Stimulated activated naive CD8-positive, alpha-beta T cell treated with anti-CD3 and anti-CD28 coated beads, Interleukin-15, Interleukin-2, amounts not matched to agents 100 ng/mL and 50 ng/mL, for 24 hours (primary cell): ENCODE results near the gene NBAS.

ENCODE experiments used
- H3K27ac Mint-ChIP-seq: one replicate; pipeline ENCODE4 v1.8.0; 2021; ENCODE audit warnings: mild to moderate bottlenecking, mixed read lengths
- H3K27me3 Mint-ChIP-seq: one replicate; pipeline ENCODE4 v1.8.0; 2021; ENCODE audit warnings: mixed read lengths
- H3K36me3 Mint-ChIP-seq: one replicate; pipeline ENCODE4 v1.8.0; 2021; ENCODE audit warnings: low read depth, mixed read lengths
- H3K4me1 Mint-ChIP-seq: one replicate; pipeline ENCODE4 v1.8.0; 2021; ENCODE audit warnings: low read depth, mixed read lengths
- H3K4me3 Mint-ChIP-seq: one replicate; pipeline ENCODE4 v1.8.0; 2021; ENCODE audit warnings: mild to moderate bottlenecking, mixed read lengths
- H3K9me3 Mint-ChIP-seq: one replicate; pipeline ENCODE4 v1.8.0; 2021; ENCODE audit warnings: mixed read lengths

NBAS gene

DNA sequence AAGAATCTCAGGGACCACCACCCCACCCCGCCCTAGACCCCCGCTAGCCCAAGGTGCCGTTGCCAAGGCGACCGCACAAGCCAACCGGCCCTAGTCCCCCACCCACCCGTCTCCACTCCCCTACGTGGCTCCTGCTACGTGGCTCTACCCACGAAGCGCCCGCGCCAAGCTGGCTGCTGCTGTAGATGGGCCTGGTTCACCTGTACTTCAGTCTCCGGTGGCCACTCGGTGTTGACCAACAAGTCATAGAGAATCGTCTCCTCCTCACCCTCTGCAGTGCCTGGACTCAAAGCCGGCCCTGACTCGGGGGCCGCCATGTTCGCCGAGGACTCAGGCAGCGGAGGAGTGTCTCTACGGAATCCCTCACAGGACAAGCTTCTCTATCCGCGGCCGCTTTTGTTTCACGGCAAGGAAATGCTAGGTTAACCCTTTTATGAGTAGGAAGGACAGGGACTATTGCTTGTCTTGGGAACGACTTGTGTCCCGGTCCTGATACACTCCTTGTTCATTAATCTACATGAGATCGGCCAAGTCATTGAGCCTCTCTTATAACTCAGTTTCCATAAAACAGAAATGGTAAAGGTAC lies at the start of gene NBAS:
Gene NBAS (minus strand): TSS at position 347 of the 586 bp plus-strand sequence. CDS start 30 bp downstream, at position 317.
- Mint-ChIP-seq H3K4me1 (peaks cover 36% of the 10 kb centered on the region), H3K4me3 (peak within 1 kb of the TSS; percentile 98), H3K36me3 (no peaks in the 10 kb centered on the region), H3K27me3 (no peaks in the 10 kb centered on the region), H3K9me3 (no peaks in the 10 kb centered on the region), H3K27ac (peak within 1 kb of the TSS; percentile 92)

DNA sequence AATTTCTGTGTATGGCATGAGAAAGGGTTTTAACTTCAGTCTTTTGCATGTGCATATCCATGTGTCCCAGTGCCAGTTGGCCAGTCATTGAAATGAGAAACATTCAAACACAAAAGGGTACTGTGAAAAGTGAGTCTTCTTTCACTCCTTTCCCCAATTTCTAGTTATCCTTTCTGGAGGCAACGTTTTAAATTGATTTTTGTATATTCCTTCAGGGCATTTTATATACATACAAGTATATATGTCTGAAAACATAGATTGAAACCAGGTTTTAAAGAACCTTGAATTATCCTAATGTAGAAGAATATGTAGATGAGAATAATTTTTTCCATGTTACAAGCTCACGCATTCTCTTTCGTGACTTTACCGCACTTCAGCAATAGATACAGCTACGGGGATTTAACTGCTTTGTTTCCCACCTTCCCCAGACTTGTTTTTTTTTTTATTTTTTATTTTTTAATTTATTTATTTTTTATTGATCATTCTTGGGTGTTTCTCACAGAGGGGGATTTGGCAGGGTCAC lies 49.4 kb upstream of the NBAS start:
- no peak overlapping the region for H3K4me3 Mint-ChIP-seq
- H3K27ac Mint-ChIP-seq, result no peak overlapping the region
- H3K36me3 Mint-ChIP-seq, result peaks cover 66% of the 10 kb centered on the region
- no peaks in the 10 kb centered on the region for H3K27me3 Mint-ChIP-seq
- no peaks in the 10 kb centered on the region for H3K9me3 Mint-ChIP-seq
- no peaks in the 10 kb centered on the region for H3K4me1 Mint-ChIP-seq

DNA sequence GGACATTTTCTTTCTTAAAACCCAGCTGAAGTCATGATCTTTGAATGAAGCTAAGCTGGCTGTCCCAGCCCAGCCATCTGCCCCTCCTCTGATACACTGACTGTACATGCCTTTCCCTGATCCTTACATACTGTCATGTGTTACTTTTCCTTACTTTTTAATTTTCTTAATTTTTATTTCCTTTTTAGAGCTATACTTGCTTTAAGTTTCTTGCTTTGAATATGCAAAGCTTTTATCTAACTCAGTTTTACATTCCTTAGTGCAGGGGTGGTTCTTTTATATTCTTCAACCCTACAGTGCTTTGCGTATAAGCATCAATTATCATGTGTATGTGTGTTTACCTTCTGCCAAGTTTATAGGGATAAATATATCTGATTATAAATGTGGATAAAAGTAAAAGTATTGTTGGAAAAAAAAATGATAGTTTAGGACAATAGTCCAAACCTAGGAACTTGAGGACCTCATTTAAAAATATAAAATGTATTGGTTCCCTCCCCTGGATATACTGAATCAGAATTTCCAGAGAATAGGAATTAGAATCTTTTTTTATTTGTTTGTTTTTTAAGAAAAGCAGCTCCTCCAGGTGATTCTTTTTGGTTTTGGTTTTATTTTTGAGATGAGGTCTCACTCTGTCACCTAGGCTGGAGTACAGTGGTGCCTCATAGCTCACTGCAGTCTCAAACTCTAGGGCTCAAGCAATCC lies 48.4 kb upstream of the NBAS start:
- no peaks in the 10 kb centered on the region for H3K9me3 Mint-ChIP-seq
- H3K36me3 Mint-ChIP-seq, result peaks cover 66% of the 10 kb centered on the region
- no peak overlapping the region for H3K27ac Mint-ChIP-seq
- H3K4me3 Mint-ChIP-seq, result no peak overlapping the region
- H3K27me3 Mint-ChIP-seq, result no peaks in the 10 kb centered on the region
- H3K4me1 Mint-ChIP-seq, result no peaks in the 10 kb centered on the region

DNA sequence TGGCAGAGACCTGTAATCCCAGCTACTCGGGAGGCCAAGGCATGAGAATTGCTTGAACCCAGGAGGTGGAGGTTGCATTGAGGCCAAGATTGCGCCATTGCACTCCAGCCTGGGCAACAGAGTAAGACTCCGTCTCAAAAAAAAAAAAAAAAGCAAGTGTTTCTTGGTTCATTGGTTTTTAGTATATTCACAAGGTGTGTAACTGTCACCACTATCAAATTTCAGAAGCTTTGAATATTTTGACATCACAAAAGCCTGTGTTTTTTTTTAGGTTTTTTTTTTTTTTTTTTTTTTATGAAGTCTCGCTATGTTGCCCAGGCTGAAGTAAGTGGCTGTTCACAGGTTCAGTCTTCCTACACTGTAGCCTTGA lies 47.2 kb upstream of the NBAS start:
- no peaks in the 10 kb centered on the region for H3K27me3 Mint-ChIP-seq
- no peak overlapping the region for H3K27ac Mint-ChIP-seq
- H3K4me1 Mint-ChIP-seq, result no peaks in the 10 kb centered on the region
- H3K4me3 Mint-ChIP-seq, result no peak overlapping the region
- peaks cover 67% of the 10 kb centered on the region for H3K36me3 Mint-ChIP-seq
- H3K9me3 Mint-ChIP-seq, result no peaks in the 10 kb centered on the region

DNA sequence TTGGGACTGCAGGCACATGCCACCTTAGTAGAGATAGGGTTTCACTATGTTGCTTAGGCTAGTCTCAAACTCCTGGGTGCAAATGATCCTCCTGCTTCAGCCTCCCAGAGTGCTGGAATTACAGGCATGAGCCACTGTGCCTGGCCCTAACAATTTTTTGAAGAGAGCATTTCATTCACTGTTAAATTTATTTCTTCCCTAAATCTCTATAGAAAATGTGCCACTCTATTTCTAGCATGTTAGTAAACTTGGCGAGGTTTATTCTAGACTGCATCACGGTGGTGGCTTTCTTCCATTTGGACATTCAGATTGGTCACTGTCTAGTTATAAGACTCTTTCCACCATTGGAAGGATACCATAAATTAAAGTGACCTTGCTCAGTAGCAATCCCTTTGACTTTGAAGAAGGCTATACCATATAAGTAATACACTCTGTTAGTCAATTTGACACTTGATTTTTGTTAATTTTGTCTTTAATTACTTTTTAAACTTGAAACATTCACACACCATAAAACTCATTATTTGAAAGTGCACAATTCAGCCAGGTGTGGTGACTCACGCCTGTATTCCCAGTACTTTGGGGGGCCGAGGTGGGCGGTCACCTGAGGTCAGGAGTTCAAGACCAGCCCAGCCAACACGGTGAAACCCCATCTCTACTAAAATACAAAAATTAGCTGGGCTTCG lies 46.7 kb upstream of the NBAS start:
- Mint-ChIP-seq H3K4me3 (no peak overlapping the region), H3K36me3 (peaks cover 69% of the 10 kb centered on the region), H3K27me3 (no peaks in the 10 kb centered on the region), H3K9me3 (no peaks in the 10 kb centered on the region), H3K27ac (no peak overlapping the region), H3K4me1 (no peaks in the 10 kb centered on the region)

DNA sequence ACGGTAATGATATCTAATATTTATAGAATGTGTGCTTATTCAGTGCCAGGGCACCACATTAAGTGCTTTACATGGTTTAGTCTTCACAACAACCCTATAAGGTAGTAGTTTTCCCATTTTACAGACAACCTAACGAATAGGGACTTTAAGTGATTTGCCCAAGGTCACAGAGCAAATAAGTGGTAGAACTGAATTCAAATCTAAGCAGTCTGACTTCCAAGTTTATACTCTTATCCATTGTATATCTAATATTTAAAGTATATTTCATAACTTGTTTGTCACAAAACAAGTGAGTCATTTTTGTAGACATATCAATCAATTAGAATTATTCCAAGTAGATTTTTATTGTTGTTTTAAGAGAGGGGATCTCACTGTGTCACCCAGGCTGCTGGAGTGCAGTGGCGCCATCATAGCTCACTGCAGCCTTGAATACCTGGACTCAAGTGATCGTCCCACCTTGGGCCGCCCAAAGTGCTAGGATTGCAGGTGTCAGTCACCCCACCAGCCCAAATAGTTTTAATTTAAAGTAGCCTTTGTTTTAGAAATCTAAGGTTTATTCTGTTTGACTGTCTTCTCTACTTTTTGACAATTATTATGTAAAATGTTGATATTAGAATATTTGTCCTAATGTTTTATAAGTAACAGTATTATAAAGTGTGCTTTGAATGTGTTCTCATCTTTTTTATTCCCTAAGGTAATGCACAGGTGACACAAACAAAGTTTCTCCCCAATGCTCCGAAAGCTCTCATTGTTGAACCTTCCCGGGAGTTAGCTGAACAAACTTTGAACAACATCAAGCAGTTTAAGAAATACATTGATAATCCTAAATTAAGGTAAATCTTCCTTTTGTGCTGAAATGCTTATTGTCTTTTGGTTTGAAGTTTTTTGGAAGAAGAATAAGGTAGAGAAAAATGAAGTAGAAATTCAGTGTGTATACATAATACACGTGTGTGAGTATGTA lies 45.6 kb upstream of the NBAS start:
- Mint-ChIP-seq H3K27ac (no peak overlapping the region), H3K4me3 (no peak overlapping the region), H3K27me3 (no peaks in the 10 kb centered on the region), H3K9me3 (no peaks in the 10 kb centered on the region), H3K36me3 (peaks cover 80% of the 10 kb centered on the region), H3K4me1 (no peaks in the 10 kb centered on the region)

DNA sequence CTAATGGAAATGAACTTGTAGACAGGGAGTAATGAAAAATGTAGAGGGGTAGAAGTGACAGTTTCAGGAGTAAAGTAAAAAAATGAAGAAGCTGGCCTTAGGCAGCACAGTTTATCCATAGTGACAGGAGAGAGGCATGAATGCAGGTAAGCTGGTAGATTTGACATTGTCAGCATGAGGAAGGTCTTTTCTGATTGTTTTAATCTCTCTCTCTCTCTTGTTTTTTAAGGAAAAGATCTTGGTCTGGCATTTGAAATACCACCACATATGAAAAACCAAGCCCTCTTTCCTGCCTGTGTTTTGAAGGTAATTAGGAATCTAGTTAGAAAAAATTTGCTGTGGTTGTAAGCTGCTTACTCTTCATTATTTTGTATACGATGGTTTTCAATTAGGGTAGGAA lies 44.6 kb upstream of the NBAS start:
- no peaks in the 10 kb centered on the region for H3K27me3 Mint-ChIP-seq
- no peaks in the 10 kb centered on the region for H3K4me1 Mint-ChIP-seq
- no peaks in the 10 kb centered on the region for H3K9me3 Mint-ChIP-seq
- H3K4me3 Mint-ChIP-seq, result no peak overlapping the region
- peak overlapping the region; percentile 8 for H3K27ac Mint-ChIP-seq
- H3K36me3 Mint-ChIP-seq, result peaks cover 90% of the 10 kb centered on the region

DNA sequence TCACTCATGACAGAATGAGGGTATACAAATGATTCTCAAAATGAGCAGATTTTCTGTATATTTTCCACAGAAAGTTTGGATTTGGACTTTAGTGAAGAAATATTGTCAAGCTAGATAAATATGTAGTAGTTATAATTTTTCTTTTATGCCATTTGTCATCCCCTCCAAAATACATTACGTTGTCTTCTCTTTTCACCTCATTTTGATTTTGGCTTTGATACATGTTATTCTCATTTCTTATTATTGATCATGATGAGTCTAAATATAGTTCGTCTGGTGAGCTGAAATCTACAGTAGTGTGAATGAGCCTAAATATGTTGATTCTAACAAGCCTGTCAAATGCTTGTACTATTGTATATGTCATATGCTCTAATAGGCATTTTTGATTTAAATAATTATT lies 42.8 kb upstream of the NBAS start:
- Mint-ChIP-seq H3K27ac (no peak overlapping the region), H3K36me3 (peaks cover 81% of the 10 kb centered on the region), H3K4me3 (no peak overlapping the region), H3K9me3 (no peaks in the 10 kb centered on the region), H3K4me1 (no peaks in the 10 kb centered on the region), H3K27me3 (no peaks in the 10 kb centered on the region)

DNA sequence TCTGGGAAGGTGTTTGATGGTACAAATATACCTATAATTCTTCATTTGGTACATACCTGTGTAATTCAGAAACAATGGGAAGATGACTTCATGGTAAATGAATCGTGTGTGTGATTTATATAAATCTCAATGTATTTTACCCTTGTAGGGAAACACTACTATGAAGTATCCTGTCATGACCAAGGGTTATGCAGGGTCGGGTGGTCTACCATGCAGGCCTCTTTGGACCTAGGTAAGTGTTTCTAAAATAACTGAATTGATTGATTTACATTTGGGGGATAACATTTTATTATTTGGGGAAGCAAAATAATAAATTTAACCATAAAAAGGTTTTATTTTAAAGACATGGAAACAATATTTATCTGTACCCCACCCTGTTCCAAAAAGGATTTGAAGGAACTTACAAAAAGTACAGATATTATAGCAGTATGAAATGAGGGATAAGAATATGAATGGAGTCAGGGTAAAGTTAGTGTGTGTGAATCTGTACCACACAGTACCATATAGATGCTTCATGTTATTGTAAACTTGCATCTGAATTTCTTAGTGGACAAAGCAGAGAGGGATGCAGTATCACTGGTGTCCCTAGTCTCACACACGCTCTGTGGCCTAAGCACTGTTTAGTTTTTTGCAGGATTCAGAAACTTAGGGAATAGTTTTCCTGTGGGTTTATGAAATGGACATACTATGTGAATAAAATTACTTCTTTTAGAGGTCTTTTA lies 42.1 kb upstream of the NBAS start:
- no peaks in the 10 kb centered on the region for H3K4me1 Mint-ChIP-seq
- no peak overlapping the region for H3K27ac Mint-ChIP-seq
- peaks cover 86% of the 10 kb centered on the region for H3K36me3 Mint-ChIP-seq
- H3K4me3 Mint-ChIP-seq, result no peak overlapping the region
- no peaks in the 10 kb centered on the region for H3K9me3 Mint-ChIP-seq
- H3K27me3 Mint-ChIP-seq, result no peaks in the 10 kb centered on the region

DNA sequence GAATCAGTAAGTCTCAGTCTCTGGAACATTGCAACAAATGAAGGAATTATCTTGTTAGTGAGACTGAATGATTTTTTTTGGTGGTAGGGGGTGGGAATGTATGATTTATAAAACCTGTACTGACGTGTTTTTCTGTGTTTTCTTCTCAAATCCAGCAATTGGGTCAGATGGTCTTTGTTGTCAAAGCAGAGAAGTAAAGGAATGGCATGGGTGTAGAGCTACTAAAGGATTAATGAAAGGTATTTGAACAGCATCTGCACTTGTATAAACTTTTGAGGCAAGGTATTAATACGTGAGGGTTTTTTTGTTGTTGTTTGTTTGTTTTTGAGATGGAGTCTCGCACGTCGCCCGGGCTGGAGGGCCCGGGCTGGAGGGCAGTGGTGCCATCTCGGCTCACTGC lies 41.3 kb upstream of the NBAS start:
- H3K36me3 Mint-ChIP-seq, result peaks cover 85% of the 10 kb centered on the region
- H3K27ac Mint-ChIP-seq, result no peak overlapping the region
- H3K9me3 Mint-ChIP-seq, result no peaks in the 10 kb centered on the region
- H3K27me3 Mint-ChIP-seq, result no peaks in the 10 kb centered on the region
- no peak overlapping the region for H3K4me3 Mint-ChIP-seq
- H3K4me1 Mint-ChIP-seq, result no peaks in the 10 kb centered on the region

DNA sequence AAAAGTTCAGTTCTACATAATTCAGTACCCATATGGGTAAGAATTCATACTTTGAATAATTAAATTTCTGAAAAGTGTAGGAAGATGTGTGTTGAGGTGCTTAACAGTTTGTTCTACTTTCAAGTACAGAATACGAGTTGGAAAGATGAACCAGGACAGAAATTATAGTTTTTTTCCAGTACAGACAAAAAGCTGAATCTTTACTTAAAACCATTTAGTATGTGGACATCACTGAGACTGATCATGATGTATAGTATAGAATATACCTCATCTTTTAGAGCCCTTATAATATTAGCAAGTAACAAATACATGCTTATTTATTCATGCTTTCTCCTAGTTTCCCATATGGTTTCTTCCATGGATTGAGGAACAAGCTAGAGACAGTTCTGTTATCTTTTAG lies 40.5 kb upstream of the NBAS start:
- H3K4me3 Mint-ChIP-seq, result no peak overlapping the region
- peaks cover 3% of the 10 kb centered on the region for H3K4me1 Mint-ChIP-seq
- no peaks in the 10 kb centered on the region for H3K27me3 Mint-ChIP-seq
- peaks cover 86% of the 10 kb centered on the region for H3K36me3 Mint-ChIP-seq
- no peaks in the 10 kb centered on the region for H3K9me3 Mint-ChIP-seq
- no peak overlapping the region for H3K27ac Mint-ChIP-seq

DNA sequence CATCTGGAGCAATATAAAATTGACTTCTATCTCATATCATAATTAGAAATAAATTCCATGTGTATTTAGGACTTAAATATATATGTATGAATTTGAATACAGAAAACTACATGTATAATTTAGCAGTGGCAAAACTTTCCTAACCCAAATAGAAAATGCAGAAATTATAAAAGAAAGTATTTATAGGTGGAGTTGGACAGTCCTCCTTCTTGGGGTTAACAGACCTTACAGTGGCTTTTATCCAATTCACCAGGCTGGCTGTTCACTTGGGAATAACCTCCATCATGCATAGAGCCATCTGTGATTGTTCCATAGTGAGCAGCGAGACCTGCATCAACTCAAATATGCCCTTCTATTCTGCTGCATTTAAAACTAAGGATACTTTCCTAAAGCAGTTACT lies 38.9 kb upstream of the NBAS start:
- peaks cover 3% of the 10 kb centered on the region for H3K4me1 Mint-ChIP-seq

DNA sequence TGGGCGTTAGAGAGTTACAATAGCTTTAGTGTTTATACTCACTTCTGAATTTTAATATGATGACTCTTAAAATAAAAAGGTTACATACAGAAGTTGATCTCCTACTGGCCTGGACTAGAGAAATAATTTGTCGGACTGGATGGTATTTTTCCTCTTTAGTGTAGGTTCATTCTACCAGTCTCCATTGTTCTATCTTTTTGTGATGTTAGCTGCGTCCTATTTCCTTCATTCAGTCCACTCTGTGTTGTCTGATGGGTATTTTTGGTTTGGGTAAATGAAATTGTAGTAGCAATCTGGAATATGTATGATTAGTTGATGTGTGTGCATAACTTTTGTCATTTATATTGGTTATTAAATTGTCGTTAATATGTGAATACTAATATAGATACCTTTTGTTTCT lies 35.8 kb upstream of the NBAS start:
- peaks cover 68% of the 10 kb centered on the region for H3K36me3 Mint-ChIP-seq
- H3K4me3 Mint-ChIP-seq, result no peak overlapping the region
- no peaks in the 10 kb centered on the region for H3K27me3 Mint-ChIP-seq
- peaks cover 22% of the 10 kb centered on the region for H3K4me1 Mint-ChIP-seq
- H3K9me3 Mint-ChIP-seq, result no peaks in the 10 kb centered on the region
- no peak overlapping the region for H3K27ac Mint-ChIP-seq

More for the DNA sequence above, 38.9 kb upstream of the NBAS start:
- Mint-ChIP-seq H3K27me3 (no peaks in the 10 kb centered on the region), H3K4me3 (no peak overlapping the region), H3K27ac (no peak overlapping the region), H3K9me3 (no peaks in the 10 kb centered on the region), H3K36me3 (peaks cover 87% of the 10 kb centered on the region)

DNA sequence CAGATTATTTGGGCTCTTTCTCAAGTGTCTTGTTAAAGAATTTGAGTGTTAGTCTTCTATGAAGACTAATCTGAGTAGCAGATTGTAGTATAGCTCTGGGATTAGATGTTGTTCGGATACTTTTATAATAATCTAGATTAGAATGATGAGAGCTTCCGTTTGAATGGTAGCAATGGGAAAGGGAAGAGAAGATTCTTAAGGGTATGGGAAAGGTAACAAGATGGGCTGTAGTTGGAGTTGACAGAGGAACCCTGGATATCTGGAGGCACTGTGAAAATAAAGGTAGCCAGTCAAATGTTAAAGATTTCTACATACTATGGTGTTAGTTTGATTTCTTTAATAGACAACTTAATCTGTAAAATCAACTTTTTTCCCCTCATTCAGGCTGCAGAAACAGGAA lies 35.2 kb upstream of the NBAS start:
- H3K27ac Mint-ChIP-seq, result no peak overlapping the region
- no peaks in the 10 kb centered on the region for H3K27me3 Mint-ChIP-seq
- no peaks in the 10 kb centered on the region for H3K9me3 Mint-ChIP-seq
- H3K4me1 Mint-ChIP-seq, result peaks cover 25% of the 10 kb centered on the region
- H3K4me3 Mint-ChIP-seq, result no peak overlapping the region
- H3K36me3 Mint-ChIP-seq, result peaks cover 62% of the 10 kb centered on the region
